GM10248 (cell line): ENCODE data around the gene ACAA1.

Experiments
- CTCF ChIA-PET: fragments of 300-600 bp; sonication (Branson Sonifier 250); formaldehyde crosslinking; extraction: SDS; loops from one replicate; lab custom pipeline; 2021; ENCODE audit warnings: antibody characterized with exemption; lab: Yijun Ruan, JAX
- POLR2A ChIA-PET: fragments of 350-650 bp; sonication (Branson Sonifier 250); formaldehyde crosslinking; extraction: SDS; loops from one replicate; lab custom pipeline; 2020; ENCODE audit warnings: antibody characterized with exemption; lab: Yijun Ruan, JAX
- DNase-seq: peaks from one replicate; pipeline ENCODE4 v3.0.0; 2012; ENCODE audit errors: extremely low spot score
- CTCF ChIP-seq: IDR thresholded peaks from 2 replicates; pipeline ENCODE4 v1.5.1; 2012; ENCODE audit warnings: mild to moderate bottlenecking, low read depth; ENCODE audit errors: extremely low read depth, missing control alignments, control extremely low read depth

Gene ACAA1

GRCh38 chr3:38150780-38151528 is 14.0 kb upstream of the ACAA1 start:
- ChIA-PET POLR2A (no interaction called here), CTCF (no interaction called here)
- TF ChIP-seq CTCF = peak; percentile 18
- no peak for DNase-seq

- ChIA-PET CTCF (interaction anchor here (1.4 kb wide), 1 partner anchor 16 kb away, joined by 3 read pairs; the partner anchor contains the start of gene OXSR1), POLR2A (no interaction called here)
- TF ChIP-seq CTCF = no peak
- no peak for DNase-seq
These were observed 12.8 kb upstream of the ACAA1 start for GRCh38 chr3:38149708-38150107.

GRCh38 chr3:38148311-38148882 is 11.5 kb upstream of the ACAA1 start:
- ChIA-PET POLR2A (no interaction called here), CTCF (interaction anchor here (0.7 to 1.0 kb wide), 5 partner anchors 11 to 372 kb away, joined by 3 read pairs; no protein-coding TSS in a partner anchor)
- TF ChIP-seq CTCF = no peak

GRCh38 chr3:38147421-38147820 is 10.5 kb upstream of the ACAA1 start:
- DNase-seq = no peak
- ChIA-PET CTCF (interaction anchor here (0.7 to 0.8 kb wide), 3 partner anchors 12 to 20 kb away, joined by 3 read pairs; no protein-coding TSS in a partner anchor), POLR2A (no interaction called here)
- no peak for TF ChIP-seq CTCF

More at GRCh38 chr3:38148311-38148882, 11.5 kb upstream of the ACAA1 start:
- DNase-seq = no peak

- TF ChIP-seq CTCF = no peak
- no peak for DNase-seq
- ChIA-PET POLR2A (no interaction called here), CTCF (no interaction called here)
These were observed 9.6 kb upstream of the ACAA1 start for GRCh38 chr3:38146504-38146903.

- ChIA-PET POLR2A (no interaction called here), CTCF (interaction anchor here (1.5 to 5.5 kb wide), 3 partner anchors 10 to 21 kb away, joined by 4 to 30 read pairs (median 14); partner anchors contain the start of gene OXSR1)
- no peak for TF ChIP-seq CTCF
- DNase-seq = no peak
These were observed 6.6 kb upstream of the ACAA1 start for GRCh38 chr3:38143511-38143910.
